Stimulated activated CD8-positive, alpha-beta memory T cell treated with anti-CD3 and anti-CD28 coated beads, Interleukin-7, amount 100 ng/mL, for 1 hour (primary cell): Measurements from ENCODE around the gene SMCHD1.

Experiments
- DNase-seq, 2 donors: peaks; one replicate each; pipeline ENCODE4 v3.0.0-alpha.2; 2020; ENCODE audit warnings: low read depth in 2 of 2

SMCHD1 gene

GRCh38 chr18:2655178-2655953 is at the start of gene SMCHD1:
SMCHD1 (plus strand) TSS chr18:2655726; CDS start chr18:2656076, 350 bp downstream.
- peak; percentile 71 to 73 for DNase-seq

- DNase-seq = no peak
Observed at GRCh38 chr18:2606335-2606734, 49.2 kb upstream of the SMCHD1 start.

GRCh38 chr18:2609604-2610003 is 45.9 kb upstream of the SMCHD1 start:
- no peak for DNase-seq

- DNase-seq = no peak
Observed at GRCh38 chr18:2610549-2610948, 45.0 kb upstream of the SMCHD1 start.

GRCh38 chr18:2612996-2613395 is 42.5 kb upstream of the SMCHD1 start:
- no peak for DNase-seq

GRCh38 chr18:2617401-2617998 is 38.0 kb upstream of the SMCHD1 start:
- DNase-seq = no peak

GRCh38 chr18:2618009-2618408 is 37.5 kb upstream of the SMCHD1 start:
- no peak for DNase-seq

- no peak for DNase-seq
Observed at GRCh38 chr18:2625217-2625616, 30.3 kb upstream of the SMCHD1 start.

GRCh38 chr18:2627821-2628276 is 27.7 kb upstream of the SMCHD1 start:
- no peak for DNase-seq

GRCh38 chr18:2629003-2629402 is 26.5 kb upstream of the SMCHD1 start:
- DNase-seq = no peak

- no peak for DNase-seq
Observed at GRCh38 chr18:2635586-2635985, 19.9 kb upstream of the SMCHD1 start.

- DNase-seq = no peak
Observed at GRCh38 chr18:2636126-2636631, 19.3 kb upstream of the SMCHD1 start.

GRCh38 chr18:2641638-2642037 is 13.9 kb upstream of the SMCHD1 start:
- no peak for DNase-seq

- DNase-seq = no peak
Observed at GRCh38 chr18:2642771-2643170, 12.8 kb upstream of the SMCHD1 start.

GRCh38 chr18:2644535-2644934 is 11.0 kb upstream of the SMCHD1 start:
- no peak for DNase-seq

GRCh38 chr18:2651981-2652380 is 3.5 kb upstream of the SMCHD1 start:
- no peak for DNase-seq

- DNase-seq = no peak
Observed at GRCh38 chr18:2653467-2653866, 2.1 kb upstream of the SMCHD1 start.

GRCh38 chr18:2654169-2654927 is 1.2 kb upstream of the SMCHD1 start:
- no peak for DNase-seq

- DNase-seq = peak; percentile 63 to 73
Observed at GRCh38 chr18:2654928-2655177, 673 bp upstream of the SMCHD1 start.

- no peak for DNase-seq
Observed at GRCh38 chr18:2655954-2656236, 369 bp downstream of the SMCHD1 start.

GRCh38 chr18:2656237-2656980 is 883 bp downstream of the SMCHD1 start:
- DNase-seq = peak in 1 of 2 donors; percentile 37

GRCh38 chr18:2656981-2657512 is 1.5 kb downstream of the SMCHD1 start:
- DNase-seq = no peak
